ENCODE results near the gene SLC51B.
"Not testable (repeated sequence)": the region's sequence is repeated elsewhere in the genome, so short reads cannot be mapped to it uniquely, and the experiment has no call there.

The SLC51B gene

DNA sequence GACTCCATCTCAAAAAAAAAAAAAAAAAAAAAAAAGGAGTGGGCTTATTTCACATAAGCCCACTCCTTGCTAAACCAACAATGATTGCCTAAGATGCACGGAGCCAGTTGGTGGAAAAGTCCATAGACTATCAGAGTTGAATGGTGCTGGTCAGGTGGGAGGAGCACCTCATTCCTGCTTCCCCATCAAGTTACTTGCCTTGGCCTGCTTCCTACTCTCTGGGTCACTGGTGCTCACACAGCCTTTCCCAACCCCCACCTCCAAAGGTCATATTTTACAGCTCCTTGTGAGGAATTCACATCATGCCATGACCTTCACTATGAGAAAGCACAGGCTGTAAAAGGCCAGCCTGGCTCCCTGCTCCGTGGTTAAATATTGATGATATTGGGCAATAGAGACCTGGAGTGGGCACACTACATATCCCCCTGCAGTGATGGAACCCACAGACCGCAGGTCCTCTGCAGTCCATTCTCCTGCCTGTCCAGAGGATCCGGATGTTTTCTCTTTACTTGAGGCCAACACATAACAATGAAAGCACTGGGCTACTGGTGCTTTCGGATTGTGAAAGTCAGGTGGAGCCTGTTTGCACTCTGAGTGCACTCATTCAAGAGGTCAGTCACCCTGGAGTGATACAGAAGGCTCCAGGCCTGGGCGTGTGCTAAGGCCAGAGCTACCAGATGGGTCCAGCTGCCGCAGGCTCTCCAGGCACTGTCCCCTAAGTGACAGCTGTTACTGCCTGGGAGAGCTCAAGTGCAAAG is at the start of gene SLC51B:
Gene SLC51B (plus strand): TSS at position 664 of the 758 bp plus-strand sequence. CDS start 4,618 bp downstream, outside the sequence.
- no peak for DNase-seq

DNA sequence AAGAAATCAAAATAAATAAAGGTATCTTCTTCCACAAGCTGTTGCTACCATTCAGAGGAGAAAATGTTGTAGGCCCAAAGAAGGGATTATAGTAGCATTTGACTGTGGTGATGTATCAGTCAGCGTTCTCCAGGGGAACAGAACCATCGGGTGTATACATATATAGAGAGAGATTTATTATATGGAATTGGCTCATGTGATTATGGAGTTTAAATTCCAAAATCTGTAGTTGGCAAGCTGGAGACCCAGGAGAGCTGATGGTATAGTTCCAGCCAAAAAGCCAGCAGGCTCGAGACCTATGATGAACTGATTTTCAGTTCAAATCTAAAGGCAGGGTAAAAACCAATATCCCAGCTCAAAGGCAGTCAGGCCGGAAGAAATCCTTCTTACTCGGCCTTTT is 48.1 kb upstream of the SLC51B start:
- no peak for DNase-seq

DNA sequence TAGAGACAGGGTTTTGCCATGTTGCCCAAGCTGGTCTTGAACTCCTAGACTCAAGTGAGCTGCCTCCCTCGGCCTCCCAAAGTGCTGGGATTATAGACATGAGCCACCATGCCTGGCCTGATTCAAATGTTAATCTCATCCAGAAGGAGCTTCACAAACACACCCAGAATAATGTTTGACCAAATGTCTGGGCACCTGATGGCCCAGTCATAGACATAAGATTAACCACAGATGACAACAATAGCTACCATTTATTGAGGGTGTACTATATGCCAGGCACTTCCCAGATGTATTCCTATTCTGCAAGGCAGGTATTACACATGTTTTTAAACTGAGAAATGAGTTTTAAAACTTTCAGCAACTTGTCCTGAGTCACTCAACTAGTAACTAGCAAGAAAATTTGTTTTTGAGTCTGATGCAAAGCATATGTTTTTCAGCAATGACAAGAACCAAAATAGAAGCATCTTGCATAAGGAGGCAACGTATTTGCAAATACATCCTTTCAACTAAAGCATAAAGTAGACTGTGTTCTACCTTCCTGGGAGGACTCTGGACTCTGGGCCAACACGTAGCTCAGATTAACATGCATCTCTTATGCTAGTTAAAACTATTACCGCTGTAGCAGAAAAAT is 47.3 kb upstream of the SLC51B start:
- no peak for DNase-seq

DNA sequence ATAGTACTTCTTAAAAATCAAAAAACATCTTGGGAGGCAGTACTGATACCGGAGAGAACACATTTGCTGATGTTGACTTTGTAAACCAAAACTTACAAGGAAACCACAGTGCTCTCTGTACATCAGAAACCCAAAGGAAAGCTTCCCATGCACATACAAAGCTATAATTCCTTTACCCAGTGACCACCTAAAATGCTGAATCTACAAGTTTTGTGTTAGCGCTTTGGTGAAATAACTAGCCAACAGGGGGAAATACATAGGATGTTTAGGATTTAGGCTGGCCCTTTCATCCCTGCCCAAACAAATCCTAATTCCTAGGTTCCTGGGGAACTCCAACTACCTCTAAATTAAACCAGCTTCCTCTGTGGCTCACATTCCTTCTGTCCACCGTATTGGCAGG is 40.2 kb upstream of the SLC51B start:
- no peak for DNase-seq

DNA sequence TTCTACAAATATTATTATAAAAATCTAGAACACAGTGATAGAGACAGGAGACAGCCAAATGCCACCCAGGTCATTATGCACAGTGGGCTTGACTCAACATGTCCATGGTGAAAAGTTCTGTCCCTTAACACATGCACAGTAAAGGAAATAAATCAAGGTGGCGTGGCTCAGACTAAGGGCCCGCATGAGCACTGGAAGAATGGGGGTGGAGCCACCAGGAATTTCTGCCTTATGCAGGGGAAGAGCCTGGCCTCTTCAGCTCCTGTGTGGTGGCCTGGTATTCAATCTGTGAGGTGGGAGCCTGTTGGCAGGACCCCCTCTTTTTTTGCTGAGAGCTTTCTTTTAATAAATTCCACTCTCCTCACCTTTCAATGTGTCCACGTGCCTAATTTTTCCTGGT is 38.3 kb upstream of the SLC51B start:
- DNase-seq, result no peak

DNA sequence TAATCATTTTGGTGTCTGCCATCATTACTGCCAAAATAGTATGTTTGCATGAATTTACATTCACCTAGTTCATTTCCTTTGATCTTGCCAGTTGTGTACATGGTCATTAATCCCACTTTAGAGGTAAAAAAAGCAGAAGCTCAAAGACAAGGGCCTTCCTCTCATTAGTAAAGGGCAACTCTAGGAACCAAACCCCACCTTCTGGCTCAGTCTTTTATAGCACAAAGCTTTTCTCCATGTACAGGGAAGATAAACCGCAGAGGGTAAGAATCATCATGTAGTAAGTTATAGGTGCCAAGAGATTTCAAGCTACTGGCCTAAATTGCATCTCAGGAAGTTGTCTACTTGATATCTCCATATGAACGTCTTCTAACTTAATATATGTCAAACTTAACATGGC is 36.2 kb upstream of the SLC51B start:
- DNase-seq, result peak; percentile 37

DNA sequence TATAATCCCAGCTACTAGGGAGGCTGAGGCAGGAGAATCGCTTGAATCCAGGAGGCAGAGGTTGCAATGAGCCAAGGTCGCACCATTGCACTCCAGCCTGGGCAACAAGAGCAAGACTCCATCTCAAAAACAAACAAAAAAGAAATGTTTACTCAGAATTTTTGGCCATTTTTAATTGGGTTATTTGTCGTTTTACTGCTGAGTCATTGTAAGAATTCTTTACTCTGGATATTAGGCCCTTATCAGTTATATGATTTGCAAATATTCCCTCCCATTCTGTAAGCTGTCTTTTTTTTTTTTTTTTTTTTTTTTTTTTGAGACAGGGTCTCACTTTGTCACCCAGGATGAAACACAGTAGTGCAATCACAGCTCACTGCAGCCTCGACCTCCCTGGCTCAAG is 34.0 kb upstream of the SLC51B start:
- not testable (repeated sequence) for DNase-seq

DNA sequence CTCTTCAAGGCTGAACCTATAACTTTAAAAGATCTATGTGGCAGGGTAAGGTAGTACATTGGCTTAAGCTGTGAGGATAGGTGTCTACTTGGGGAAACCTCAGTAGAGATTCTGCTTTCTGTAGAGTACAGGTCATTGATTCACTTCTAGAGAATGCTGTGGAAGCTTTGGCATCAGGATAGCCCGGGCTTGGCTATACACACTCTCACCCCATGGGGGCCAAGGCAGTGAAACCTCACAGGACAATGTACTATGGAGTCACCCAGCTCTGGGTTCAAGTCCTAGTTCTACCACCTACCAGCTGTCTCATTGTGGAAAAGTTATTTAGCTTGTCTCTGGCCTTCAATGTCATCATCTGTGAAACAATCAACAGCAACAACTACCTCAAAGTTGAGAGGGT is 24.8 kb upstream of the SLC51B start:
- no peak for DNase-seq

DNA sequence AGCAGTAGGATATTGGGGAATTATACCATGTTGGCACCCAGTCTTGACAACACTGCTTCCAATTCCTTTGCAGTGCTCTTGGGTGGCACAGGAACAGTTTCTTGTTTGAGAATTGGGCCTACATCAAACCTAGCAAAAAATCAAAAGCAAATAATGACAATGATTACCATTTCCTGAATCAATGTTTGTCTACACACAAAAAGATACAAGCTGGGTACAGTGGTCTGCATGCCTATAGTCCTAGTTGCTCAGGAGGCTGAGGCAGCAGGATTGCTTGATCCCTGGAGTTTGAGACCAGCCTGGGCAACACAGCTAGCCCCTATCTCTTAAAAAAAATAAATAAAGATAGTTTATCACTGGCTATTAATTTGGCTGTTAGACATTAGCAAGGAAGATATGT is 23.7 kb upstream of the SLC51B start:
- no peak for DNase-seq

DNA sequence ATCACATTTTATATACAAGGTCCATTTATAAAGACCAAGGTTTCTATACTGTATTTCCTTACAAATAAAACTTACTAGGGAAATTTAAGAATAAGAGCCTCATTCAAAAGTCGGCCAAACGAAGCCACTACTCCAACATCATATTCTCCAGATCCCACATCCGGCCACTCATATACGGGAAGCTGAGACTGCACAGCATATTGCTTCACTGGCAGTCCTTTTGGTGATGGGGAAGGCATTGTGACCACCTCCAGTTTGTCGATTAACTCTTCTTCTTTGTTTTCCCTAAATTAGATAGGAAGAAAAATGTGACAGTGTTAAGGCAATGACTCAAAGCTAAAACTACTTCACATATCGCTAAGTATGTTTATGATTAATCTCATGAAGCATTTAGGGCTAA is 18.4 kb upstream of the SLC51B start:
- DNase-seq, result no peak

DNA sequence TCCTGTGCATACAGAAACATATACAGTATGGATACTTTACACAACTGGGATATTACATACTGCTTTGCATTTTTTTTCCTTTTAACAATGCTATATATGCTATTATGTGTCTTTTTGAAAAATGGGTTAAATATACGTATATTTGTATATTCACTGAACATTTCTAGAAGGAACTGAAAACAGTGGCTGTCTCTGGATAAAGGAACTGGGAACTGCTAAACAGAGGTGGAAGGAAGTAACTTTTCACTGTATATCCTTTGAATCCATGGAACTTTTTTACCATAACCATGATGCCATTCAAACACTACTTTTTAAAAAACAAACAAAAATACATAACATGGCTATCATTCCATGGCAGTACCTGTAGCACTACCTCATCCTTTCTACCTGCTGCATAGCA is 17.6 kb upstream of the SLC51B start:
- no peak for DNase-seq

DNA sequence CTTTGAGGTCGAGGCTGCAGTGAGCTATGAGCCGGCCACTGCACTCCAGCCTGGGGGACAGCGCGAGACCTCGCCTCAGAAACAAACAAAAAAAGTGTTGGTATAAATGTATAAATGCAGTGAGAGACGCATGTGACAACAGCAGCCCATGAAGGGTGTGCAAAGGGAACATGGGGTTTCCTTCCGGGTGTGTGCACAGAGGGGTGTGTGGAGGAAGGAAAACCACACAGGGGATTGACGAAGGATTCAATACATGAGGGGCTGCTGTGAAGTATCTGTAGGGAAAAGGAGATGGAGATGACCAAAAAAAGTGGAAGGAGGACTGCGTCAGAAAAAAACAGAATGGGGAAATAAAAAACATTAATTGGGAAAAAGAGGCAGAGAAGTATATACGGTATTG is 16.8 kb upstream of the SLC51B start:
- DNase-seq, result no peak

DNA sequence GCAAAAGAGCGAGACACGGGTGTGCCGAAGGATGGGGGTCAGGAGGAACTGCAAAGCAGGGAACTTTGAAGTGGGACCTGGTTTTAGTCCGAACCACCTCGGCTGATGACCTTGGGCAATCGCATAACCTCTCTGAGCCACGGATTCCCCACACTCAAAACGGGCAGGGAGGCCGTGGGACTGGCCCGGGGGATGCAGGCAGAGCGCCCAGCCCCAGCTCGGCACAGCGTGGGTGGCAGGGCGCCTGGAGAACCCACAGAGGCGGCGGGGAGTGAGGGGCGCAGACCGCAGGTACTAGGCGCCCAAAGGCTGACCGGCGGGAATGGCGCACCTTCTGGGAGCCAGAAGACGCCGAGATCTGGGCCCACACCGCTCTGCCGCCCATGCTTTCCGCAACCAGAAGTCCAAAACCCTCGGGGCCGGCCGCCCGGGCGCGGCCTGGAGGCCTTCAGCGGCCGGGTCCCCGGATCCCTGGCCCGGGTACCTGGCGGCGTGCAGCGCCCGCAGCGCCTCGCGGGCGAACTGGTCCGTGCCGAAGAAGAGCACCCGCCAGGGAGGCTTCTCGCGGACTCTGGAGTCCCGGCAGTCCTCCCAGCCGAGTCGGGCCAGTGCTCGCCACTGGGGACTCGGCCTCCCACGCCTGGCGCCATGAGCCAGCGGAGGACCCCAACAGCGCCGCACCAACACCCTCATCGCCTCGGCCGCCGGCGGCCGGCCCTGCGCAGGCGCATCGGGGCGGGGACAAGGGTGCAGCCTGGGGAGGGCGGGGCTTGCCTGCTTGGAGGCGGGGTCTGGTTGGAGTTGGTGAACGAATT is 16.1 kb upstream of the SLC51B start, which contains the start of gene MTFMT:
Gene MTFMT (minus strand): TSS at position 719 of the 815 bp plus-strand sequence. CDS start 26 bp downstream, at position 693.
- peak; percentile 97 for DNase-seq

DNA sequence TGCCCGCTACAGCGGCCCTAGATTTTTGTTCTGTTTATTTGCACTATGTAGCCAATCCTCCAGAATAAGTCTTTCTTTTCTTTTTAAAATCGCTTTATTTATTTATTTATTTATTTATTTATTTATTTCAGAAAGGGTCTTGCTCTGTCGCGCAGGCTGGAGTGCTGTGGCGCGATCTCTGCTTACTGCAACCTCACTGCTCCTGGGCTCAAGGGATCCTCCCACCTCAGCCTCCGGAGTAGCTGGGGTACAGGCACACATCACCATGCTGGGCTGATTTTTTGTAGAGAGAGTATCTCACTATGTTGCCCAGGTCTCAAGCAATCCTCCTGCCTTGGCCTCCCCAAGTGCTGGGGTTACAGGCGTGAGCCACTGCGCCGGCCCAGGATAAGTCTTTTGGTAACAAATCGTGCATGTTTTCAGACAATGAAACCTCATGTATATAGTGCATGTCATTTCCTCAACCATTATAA is 15.4 kb upstream of the SLC51B start:
- DNase-seq, result no peak

DNA sequence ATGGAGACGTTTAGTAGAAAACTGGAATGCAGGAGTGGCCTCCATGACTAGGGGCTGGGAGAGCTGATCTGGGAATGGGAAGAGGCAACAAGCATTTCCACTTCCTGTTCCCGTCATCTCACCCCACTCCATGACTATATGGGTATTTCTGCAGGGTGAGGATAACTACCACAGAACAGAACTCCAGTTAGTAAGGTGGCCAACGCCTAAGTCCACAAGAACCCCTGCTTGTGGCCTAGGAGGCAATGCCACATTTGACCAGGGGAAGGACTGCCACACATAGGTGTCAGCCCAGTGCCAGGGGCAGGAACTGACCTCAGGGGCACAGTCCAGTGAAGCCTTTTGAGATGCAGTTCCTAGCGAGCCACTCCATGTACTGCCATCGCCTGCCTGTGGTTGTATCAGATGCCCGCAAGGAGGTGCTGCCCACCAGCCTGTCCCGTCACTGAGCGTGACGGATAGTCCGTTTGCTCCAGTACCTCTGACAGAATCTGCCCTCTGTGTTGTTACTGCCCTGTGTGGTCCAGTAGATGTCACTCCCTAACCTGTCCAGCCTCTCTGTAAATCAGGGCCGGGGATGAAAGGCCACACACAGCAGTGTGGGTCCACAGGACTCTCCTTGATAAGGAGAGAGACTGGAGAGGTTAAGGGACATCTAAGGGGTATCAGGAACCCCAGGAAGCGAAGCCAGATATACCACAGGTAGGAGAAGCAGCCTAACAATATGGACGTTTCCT is 12.2 kb upstream of the SLC51B start:
- peak; percentile 90 for DNase-seq

DNA sequence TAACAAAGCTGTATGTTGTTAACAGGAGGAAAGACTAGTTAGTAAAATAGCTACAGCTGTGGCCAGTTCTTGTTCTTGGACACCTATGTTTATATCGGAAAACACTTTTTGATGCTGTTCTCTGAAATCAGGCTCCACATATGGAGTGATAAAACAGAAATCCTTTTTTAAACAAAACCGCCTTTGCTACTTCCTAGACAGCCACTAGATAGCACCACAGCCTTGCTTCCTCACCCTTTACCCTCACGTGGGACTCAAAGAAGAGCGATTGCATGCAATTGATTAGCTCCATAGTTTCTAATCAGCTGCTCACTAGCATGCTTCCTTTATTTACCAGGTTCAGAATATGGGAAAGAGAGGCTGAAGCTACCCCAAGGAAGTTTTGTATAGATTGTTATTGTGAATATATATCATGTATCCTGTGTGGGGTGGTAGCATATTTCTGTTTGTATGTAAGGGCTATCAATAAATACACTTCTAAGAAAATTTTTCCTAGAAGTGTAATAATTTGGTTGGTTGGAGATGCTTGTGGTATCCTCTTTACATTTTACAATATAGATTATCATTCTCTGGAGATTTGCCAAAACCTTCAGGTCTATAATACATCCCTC is 11.4 kb upstream of the SLC51B start:
- peak; percentile 66 for DNase-seq

DNA sequence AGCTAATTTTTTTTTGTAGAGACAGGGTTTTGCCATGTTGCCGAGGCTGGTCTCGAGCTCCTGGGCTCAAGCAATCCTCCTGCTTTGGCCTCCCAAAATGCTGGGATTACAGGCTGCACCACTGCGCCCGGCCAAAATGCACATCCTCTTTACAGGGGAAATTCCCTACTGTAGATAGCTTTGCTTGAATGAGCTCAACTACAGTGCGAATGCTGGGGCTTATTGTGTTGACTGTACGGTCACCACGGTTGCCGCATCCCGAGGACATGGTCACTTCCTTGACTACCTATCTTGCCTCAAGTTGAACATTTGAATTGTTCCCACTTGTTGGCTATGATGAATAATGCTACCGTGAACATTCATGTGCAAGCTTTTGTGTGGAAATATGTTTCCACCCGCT is 10.5 kb upstream of the SLC51B start:
- no peak for DNase-seq

DNA sequence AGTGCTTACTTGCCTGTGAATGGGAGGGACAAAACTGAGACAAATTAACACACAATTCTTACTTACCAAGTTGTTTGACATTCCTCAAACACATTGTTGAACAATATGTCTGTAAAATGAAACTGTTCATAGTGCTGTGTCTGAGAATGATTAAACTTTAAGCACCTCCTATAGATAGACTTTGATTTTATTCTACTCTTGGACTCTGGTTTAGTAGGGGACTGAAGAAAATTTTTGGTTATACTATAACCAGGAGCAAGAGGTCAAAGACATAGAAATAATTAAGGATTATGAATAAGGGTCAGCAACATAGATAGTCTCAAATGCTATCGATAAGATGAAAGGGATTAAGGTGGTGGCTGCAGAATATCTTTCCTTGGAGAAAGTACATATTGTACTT is 7.9 kb upstream of the SLC51B start:
- DNase-seq, result no peak

DNA sequence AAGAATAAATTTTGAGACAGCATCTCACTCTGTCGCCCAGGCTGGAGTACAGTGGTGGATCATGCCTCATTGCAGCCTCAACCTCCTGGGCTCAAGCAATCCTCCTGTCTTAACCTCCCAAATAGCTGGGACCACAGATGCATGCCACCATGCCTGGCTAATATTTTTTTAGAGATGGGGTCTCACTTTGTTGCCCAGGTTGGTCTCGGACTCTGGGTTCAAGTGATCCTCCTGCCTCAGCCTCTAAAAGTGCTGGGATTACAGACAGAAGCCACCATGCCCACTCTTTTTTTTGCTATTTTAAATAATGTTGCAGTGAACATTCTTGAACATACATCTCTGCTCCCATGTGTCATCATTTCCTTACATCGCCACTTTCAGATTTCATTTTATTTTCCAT is 6.8 kb upstream of the SLC51B start:
- no peak for DNase-seq

DNA sequence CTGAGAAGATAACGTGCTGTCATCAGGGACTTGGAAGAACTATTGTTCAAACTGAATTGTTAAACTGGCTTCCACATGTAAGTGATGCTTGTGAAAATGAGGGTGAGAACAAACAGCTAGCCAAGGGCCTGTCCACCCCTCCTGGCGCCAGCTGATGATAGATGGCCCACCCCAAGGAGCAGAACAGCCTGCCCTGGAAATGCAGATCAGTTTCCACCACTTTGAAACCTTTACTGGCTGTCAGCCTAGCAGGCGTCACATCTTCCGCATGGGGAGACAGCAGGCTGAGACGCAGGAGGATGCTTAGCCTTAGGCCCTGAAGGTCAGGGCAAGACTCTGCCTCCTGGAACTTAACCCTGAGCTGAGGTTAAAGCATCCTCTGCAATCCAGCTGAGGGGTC is 6.4 kb upstream of the SLC51B start:
- DNase-seq, result no peak

DNA sequence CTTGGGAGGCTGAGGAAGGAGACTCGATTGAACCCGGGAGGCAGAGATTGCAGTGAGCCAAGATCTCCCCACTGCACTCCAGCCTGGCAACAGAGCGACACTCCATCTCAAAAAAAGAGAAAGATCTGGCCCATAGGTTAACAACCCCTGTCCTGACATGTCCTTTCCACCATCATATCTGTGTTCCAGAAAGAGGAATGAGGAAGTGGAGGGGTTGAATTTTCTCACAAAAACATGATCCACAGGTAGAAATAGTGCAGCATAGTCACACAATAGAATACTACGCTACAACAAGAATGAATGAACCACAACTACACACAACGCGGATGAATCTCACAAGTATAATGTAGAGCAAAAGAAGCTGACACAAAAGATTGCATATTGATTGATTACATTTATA is 4.7 kb upstream of the SLC51B start:
- no peak for DNase-seq

DNA sequence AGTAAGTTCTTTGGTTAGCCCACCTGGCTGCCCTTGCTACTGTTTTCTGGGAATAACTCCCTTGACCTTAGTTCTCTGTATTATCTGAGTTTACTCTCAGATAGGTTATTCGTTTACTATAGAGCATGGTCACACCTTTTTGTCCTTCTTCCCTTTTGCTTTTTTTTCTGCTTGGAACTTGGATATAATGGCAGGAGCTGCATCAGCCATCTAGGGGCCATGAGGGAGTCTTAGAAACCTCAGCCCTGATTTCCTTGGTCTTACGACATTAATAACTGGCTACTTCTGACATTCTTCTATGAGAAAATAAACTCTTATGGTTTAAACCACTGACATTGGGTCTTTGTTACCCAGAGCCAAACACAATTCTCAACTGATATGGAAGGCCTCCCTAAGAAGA is 3.4 kb upstream of the SLC51B start:
- no peak for DNase-seq

All from RPMI8226 (cell line).